Gastroesophageal sphincter (tissue), 4 donors: ENCODE measurements around the gene TRHDE. TPM values are rescaled to one million over a fixed set of nuclear protein-coding genes. Genes with fewer than 3 reads are reported as not detected.

ENCODE experiments used
- ATAC-seq: fragments of 150-250 bp; one replicate; pipeline ENCODE4 v1.9.1; 2016; ENCODE audit warnings: mild to moderate bottlenecking, moderate library complexity
- H3K27ac ChIP-seq, 4 donors: fragments of 200-600 bp; sonication (generic) in 3 of 4; 1 replicate in 3 of 4; 2 replicates in 1 of 4; pipeline ENCODE4 v1.5.1; 2016 to 2019
- H3K27me3 ChIP-seq: fragments of 200-600 bp; sonication (generic); one replicate; pipeline ENCODE4 v1.5.1; 2019
- H3K36me3 ChIP-seq, 2 donors: fragments of 200-600 bp; sonication (generic); one replicate each; pipeline ENCODE4 v1.5.1; 2019; ENCODE audit warnings: control low read depth in 1 of 2
- H3K4me1 ChIP-seq, 3 donors: fragments of 200-600 bp; sonication (generic); 1 replicate in 2 of 3; 2 replicates in 1 of 3; pipeline ENCODE4 v1.5.1; 2016 to 2019; ENCODE audit warnings: control low read depth in 2 of 3
- H3K4me3 ChIP-seq, 2 donors: fragments of 200-600 bp; sonication (generic); one replicate each; pipeline ENCODE4 v1.5.1; 2019; ENCODE audit warnings: mild to moderate bottlenecking in 1 of 2, moderate library complexity in 1 of 2
- H3K9me3 ChIP-seq, 3 donors: fragments of 200-600 bp; sonication (generic); one replicate each; pipeline ENCODE4 v1.5.1; 2017 to 2019; ENCODE audit warnings: control low read depth in 2 of 3
- CTCF ChIP-seq, 4 experiments: fragments of 200-600 bp in 2 of 4; fragments of 450-650 bp in 2 of 4; sonication (generic) in 1 of 4; IDR thresholded peaks; one replicate each; pipeline ENCODE4 v1.5.1; 2017 to 2019; ENCODE audit warnings: antibody characterized with exemption in 4 of 4, mild to moderate bottlenecking in 2 of 4, moderate library complexity in 2 of 4
- EP300 ChIP-seq: sonication (generic); formaldehyde crosslinking; IDR thresholded peaks from one replicate; pipeline ENCODE4 v1.6.1; 2017; ENCODE audit warnings: antibody characterized with exemption, mild to moderate bottlenecking
- POLR2A ChIP-seq, 2 donors: fragments of 450-650 bp; IDR thresholded peaks; one replicate each; pipeline ENCODE4 v1.6.1; 2017; ENCODE audit warnings: antibody characterized with exemption in 2 of 2, mild to moderate bottlenecking in 2 of 2, moderate library complexity in 1 of 2
- POLR2AphosphoS5 ChIP-seq: sonication (generic); formaldehyde crosslinking; IDR thresholded peaks from one replicate; pipeline ENCODE4 v1.6.1; 2017; ENCODE audit warnings: antibody characterized with exemption
- WGBS, 2 donors: methylation state at CpG; one replicate each; pipeline ENCODE4 v1.1.5; 2018; ENCODE audit warnings: low coverage in 1 of 2; 5-methylcytosine and 5-hydroxymethylcytosine counted together
- total RNA-seq, 4 donors: library from RNA; depleted of rRNA; stranded (reverse); fragments of >200 nt; gene quantifications; one replicate each; pipeline ENCODE4 v1.1.0, GENCODE V29; 2016

The TRHDE gene
- total RNA-seq, 4 donors from 2014 or later = 0.74 to 2.3 (median 1.0) TPM

GRCh38 chr12:72610854-72611358 is 338.7 kb downstream of the TRHDE start:
- no peaks in the 10 kb centered on the region for H3K36me3 ChIP-seq
- ATAC-seq = no peak
- TF ChIP-seq POLR2AphosphoS5 (no peak), CTCF (IDR thresholded peaks at IDR 0.05) (no peak), EP300 (no peak), POLR2A (IDR thresholded peaks at IDR 0.05) (no peak)
- 57 to 88% methylated on average over 1 of the region's 1 CpG for WGBS, 2 donors
- no peak overlapping the region for H3K27ac ChIP-seq
- H3K4me1 ChIP-seq = no peaks in the 10 kb centered on the region
- H3K9me3 ChIP-seq = no peaks in the 10 kb centered on the region
- H3K4me3 ChIP-seq = no peak overlapping the region
- no peaks in the 10 kb centered on the region for H3K27me3 ChIP-seq

- TF ChIP-seq CTCF (IDR thresholded peaks at IDR 0.05) (no peak), POLR2A (IDR thresholded peaks at IDR 0.05) (no peak), EP300 (no peak)
- no peak for ATAC-seq
- Histone ChIP-seq H3K36me3 (no peaks in the 10 kb centered on the region), H3K27me3 (no peaks in the 10 kb centered on the region), H3K27ac (no peak overlapping the region), H3K4me3 (no peak overlapping the region), H3K4me1 (no peaks in the 10 kb centered on the region), H3K9me3 (no peaks in the 10 kb centered on the region)
- WGBS, 2 donors = 45 to 81% methylated on average over 2 of the region's 2 CpGs
Measured at GRCh38 chr12:72612171-72612570, 340.0 kb downstream of the TRHDE start.

GRCh38 chr12:72618764-72619163 is 346.6 kb downstream of the TRHDE start:
- H3K4me1 ChIP-seq = no peaks in the 10 kb centered on the region
- no peak for ATAC-seq
- WGBS, 2 donors = 58 to 66% methylated on average over 6 of the region's 6 CpGs
- no peaks in the 10 kb centered on the region for H3K9me3 ChIP-seq
- no peak for TF ChIP-seq EP300
- TF ChIP-seq POLR2AphosphoS5 = no peak
- H3K36me3 ChIP-seq = no peaks in the 10 kb centered on the region
- H3K4me3 ChIP-seq = no peak overlapping the region
- no peak overlapping the region for H3K27ac ChIP-seq
- H3K27me3 ChIP-seq = no peaks in the 10 kb centered on the region

GRCh38 chr12:72622556-72622955 is 350.4 kb downstream of the TRHDE start:
- Histone ChIP-seq H3K27ac (no peak overlapping the region), H3K9me3 (no peaks in the 10 kb centered on the region), H3K27me3 (no peaks in the 10 kb centered on the region), H3K4me3 (no peak overlapping the region), H3K36me3 (no peaks in the 10 kb centered on the region), H3K4me1 (no peaks in the 10 kb centered on the region)
- WGBS, 2 donors = 91 to 96% methylated on average over 2 to 3 of the region's 3 CpGs
- ATAC-seq = no peak
- no peak for TF ChIP-seq CTCF (IDR thresholded peaks at IDR 0.05)

GRCh38 chr12:72631926-72632685 is 359.9 kb downstream of the TRHDE start:
- 33 to 43% methylated on average over 4 of the region's 4 CpGs for WGBS, 2 donors
- Histone ChIP-seq H3K36me3 (no peaks in the 10 kb centered on the region), H3K9me3 (no peaks in the 10 kb centered on the region), H3K4me1 (no peaks in the 10 kb centered on the region), H3K4me3 (no peak overlapping the region), H3K27ac (no peak overlapping the region), H3K27me3 (no peaks in the 10 kb centered on the region)
- TF ChIP-seq EP300 (no peak), CTCF (IDR thresholded peaks at IDR 0.05) (no peak), POLR2A (IDR thresholded peaks at IDR 0.05) (no peak)
- no peak for ATAC-seq
